Activated CD8-positive, alpha-beta memory T cell treated with anti-CD3 and anti-CD28 coated beads, Interleukin-2, amount 50 U/mL, for 1 hour (primary cell): ENCODE measurements around the gene SUN5.
A peak's percentile ranks its signal among the peaks of the same experiment; 100 is the strongest.
"Not testable (repeated sequence)": the region's sequence is repeated elsewhere in the genome, so short reads cannot be mapped to it uniquely, and the experiment has no call there.

Experiments used
- DNase-seq: peaks from one replicate; pipeline ENCODE4 v3.0.0-alpha.2; 2020; ENCODE audit errors: extremely low read depth

SUN5 gene

GRCh38 chr20:32977281-32978008, 26.8 kb downstream of the SUN5 start:
- DNase-seq = no peak

DNA sequence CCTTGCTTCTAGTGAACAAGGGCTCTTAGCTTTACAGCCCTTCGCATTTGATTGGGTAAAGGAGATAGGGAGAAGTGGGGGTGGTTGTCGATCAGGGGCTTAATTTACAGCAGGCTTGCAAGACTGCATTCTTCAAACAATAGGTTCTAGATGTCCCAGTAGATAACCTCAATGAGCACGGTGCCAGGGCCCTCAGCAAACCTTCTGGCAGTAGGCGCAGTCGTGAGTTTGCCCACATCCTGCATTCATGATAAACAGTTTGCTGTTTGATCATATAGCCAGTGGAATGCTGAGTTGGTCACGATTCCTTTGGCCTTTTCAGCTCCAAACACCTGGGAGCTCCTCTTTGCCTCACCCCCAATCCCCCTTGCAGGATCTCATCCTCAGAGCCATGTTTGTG, 27.5 kb downstream of the SUN5 start:
- DNase-seq = no peak

- DNase-seq = no peak
Observed at GRCh38 chr20:32975698-32976674, 28.2 kb downstream of the SUN5 start.

- DNase-seq = not testable (repeated sequence)
Observed at GRCh38 chr20:32975121-32975520, 29.1 kb downstream of the SUN5 start.

- DNase-seq = not testable (repeated sequence)
Observed at GRCh38 chr20:32974204-32975064, 29.8 kb downstream of the SUN5 start.

DNA sequence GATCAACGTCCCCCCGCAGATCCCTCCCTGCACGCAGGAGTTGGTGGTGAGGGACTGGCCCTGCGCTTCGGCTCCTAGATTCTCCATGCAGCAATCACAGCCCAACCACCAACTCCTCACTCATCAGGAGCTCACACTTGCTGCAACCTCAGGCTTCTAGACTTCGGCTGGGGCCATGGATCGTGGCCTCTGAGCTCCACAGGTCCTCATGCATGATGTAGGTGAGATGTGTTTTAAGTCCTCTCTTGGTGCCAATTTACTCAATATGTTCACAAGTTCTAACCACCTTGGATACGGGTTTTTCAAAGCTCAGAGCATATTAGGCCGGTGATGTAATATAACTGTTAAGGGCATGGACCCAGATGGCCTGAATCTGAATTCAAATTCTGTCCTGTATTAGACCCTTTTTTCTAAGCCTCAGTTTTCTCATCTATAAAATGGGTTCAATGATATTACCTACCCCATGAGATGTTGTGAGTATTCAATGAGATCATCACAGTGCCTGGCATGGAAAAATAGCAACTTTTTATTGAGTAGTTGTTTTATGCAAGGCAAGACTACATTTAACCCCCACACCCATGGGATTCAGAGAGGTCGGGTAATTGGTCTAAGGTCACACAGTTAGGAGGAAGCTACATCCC, 31.0 kb downstream of the SUN5 start:
- DNase-seq = no peak

DNA sequence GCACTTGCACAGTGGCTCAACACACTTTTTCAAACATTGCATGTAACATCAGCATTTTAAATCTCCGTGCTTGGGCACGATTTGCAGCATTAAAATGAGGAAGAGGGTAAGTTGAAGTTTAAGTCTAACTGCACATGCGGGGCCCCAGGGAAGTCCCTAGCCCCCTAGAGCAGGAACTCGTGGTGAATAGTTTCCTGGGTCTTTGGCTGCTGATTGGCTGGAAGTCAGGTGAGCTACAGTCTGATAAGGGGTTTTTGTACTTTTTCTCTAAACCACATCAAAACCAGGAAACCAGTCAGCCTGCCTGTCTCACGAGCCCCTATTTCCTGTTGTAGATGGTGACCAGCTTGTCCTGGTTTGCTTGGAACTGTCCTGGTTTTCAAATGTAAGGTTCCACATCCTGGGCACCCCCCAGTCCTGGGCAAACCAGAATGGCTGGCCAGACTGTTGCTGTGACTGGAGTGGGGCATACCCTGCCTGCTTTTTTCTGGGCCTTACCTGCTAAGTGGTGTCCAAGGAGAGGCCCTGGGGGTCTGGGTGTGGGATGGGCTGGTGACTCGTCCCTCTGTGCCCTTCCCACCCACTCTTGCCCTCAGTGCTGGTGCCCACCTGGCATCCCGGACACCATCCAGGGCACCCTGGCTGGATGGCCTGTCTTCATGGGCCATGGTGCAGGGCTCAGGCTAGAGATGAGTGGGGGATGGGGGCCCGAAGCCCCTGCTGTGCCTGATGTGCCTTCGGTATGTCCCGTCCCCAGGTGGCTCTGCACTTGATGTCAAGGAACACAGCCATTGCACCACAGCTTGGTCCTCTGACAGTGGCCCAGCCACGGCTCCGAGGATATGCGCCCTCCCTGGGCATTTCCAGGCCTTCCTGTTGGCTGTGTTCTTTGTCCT, 31.8 kb downstream of the SUN5 start:
- DNase-seq = peak; percentile 77

GRCh38 chr20:32971703-32972161, 32.5 kb downstream of the SUN5 start:
- no peak for DNase-seq

GRCh38 chr20:32970973-32971300, 33.3 kb downstream of the SUN5 start:
- DNase-seq = no peak

DNA sequence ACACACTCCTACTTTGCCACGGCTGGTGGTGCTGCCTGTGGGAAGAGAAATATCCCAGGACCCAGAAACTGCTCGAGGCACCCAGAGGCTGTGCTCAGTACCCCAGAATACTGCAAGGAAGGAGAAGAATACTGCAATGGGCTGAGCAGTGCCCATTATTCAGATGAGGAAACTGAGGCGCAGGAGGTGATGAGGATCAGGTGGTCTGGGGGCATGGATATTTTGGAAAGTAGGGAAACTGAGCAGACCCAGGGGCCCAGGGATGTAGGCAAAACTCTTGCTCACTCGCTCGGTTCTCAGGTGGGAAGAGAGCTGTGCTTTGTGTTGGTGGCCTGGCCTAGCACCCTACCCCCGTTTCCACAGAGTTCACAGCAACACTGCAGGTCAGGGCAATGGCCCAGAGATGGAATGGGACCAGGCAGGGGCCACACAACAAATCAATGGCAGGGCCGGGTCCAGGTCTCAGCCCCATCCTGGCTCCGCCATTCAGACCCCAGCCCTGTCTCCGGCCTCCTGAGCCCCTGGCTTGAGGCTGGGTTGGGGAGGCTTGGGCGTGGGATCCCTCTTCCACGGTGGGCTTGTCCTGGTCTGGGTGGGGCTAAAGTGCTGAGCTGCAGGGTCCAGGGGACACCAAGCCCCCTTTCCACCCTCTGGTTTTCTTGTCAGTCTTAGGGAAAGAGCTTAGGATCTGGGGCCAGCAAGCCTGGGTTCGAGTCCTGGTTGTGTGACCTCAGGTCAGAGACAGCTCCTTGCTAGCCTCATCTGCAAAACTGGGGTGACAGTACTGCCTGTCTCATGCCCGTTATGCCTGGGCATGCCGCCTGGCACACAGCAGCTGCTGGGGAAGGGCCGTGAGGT, 33.9 kb downstream of the SUN5 start:
- no peak for DNase-seq

DNA sequence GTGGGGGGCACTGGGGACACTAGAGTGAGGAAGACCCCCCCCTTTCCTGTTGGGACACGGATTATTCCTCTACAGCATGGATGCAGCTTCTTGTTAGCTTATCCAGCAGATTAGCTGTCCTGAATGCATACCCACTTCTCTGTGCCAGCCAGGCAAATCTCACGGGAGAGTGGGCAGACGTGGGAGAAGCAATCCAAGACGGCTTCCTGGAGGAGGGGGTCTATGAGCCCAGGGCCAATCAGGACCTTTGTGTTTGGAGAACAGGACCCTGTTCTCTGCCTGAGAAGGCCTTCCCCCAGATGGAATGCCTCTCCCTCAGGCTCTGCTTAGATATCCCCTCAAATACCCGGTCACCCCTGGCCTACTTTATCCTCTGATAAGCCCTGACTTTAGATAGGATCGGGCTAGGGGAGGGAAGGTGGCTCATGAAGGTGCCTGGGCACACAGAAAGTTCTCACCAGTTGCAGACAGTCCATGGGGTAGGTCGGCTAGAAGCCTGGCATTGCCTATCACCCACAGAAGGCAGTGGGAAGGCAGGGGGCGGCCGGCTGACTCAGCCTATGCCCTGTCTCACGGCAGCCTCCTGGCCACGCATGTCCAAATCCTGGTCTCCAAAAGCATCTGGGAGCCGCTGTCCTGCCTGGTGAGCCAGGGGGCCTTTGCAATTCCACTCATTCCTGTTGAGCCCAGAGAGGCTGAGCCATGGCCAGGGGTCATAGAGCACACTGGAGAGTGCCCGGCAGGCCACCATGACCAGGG, 34.7 kb downstream of the SUN5 start:
- no peak for DNase-seq

DNA sequence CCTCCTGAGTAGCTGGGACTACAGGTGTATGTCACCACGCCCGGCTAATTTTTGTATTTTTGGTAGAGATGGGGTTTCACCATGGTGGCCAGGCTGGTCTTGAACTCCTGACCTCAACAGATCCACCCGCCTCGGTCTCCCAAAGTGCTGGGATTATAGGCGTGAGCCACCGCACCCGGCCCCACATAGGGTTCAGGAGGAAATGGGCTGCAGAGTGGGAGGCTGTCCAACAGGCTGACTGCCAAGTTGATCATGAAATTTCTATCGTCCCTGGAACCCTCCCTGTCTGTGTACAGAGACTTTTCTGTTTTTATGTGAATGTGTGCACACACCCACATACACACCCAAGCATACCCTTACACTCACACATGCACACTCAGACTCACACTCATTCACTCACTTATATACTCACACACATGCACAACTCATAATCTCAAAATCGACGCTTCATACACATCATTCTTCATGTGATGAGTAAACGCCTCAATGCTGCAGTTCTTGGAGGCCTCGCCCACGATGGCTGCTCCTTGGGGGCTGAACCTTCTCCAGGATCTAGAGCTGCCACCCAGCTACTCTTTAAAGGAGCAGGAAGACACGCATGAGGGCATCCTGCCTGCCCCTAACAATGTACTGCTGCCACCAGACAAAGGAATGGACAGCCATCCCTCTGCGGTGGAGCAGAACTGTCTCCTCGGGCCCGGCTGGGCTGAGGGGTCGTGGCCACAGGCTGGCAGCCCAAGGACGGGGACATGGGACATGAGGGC, 35.6 kb downstream of the SUN5 start:
- no peak for DNase-seq

GRCh38 chr20:32967961-32968457, 36.2 kb downstream of the SUN5 start:
- DNase-seq = peak; percentile 65

DNA sequence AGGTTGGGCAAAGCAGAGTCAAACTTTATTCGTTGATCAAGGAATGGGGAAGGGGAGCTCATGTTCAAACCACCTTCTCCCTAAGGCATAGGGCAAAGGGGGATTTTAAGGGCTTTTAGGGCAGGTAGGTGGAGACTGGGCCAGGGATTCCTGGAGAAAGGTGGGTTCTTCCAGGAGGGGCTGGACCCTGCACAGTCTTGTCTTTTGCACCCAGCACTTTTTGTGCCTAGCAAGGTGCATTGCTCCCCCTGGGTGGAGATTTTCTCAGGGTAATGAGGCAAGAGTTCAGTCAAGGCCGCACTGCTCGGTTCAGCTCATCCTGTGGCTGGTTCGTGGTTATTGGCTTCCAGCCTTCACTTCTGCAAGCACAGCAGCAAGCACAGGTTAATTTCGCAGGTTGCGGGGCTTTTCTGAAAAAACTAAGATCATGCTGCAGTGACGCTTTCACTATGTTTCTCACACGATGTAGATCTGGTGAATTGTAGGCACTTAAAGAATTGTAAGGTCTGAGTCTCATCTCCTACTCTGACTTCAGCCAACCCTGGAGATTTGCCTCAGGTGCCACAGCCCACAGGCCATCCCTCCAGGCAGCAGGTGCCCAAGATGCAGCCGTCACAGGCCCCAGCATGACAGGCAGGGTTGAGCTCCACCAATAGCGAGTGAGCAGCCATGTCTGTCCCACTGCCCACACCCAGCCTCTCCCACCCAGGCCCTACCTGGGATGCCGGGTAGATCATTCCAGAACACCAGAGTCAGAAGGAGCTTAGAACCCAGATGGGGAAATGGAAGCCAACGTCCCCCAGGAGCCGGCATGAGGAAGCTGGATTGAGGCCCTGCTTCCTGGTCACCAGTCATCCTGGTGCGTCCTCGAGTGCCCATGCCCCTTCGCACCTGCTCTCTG, 37.1 kb downstream of the SUN5 start:
- DNase-seq = no peak

DNA sequence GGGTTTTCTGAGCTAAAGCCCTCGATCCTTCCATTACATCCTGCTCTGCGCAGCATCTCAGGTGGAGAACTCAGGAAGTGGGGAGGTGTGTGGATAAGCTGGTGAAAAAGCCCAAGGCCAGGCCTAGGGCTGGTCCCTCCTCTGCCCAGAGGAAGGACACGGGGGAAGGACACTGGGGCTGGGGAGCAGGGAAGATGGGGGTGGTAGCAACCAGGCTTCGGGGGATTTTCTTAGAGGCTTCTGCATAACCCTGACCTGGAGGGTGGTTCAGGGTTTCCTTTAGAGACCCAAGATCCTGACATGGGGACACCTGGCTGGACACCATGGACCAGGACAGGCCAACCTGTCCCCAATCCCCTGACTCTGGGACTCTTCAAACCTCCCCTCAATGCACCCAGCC, 37.9 kb downstream of the SUN5 start:
- no peak for DNase-seq

DNA sequence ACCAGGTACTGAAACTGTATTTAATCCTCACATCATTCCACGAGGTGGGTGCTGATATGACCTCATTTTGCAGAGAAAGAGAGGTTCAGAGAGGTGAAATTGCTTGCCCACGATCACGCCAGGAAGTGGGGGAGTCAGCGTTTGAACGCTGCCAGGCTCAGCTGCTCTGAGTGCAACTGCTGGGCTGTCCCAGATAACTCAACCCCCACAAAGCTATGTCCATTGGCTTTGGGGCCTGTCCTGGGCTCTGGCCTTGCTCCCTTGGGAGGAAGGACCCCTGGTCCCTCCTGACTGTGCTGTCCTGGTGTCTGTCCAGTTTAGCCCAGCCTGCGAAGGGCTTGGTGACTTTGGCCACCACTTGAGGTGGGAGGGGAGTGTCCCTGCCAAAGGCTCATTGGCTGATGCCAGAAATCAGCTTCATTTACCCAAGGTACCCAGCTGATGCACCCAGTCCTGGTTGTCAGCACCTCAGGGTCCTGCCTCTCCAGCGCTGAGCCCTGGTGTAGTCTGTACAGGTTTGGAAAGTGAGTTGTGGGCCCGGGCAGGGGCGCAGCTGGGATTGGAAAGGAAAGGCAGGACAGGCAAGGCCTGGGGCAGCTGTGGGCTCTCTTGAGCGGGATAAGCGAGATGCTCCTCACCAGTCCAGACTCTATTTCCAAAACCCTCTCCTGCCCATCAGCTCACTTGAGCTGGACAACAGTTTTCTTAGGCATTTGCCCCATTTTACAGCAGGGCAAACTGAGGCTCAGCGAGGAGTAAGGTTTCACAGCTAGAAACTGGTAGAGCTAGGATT, 38.5 kb downstream of the SUN5 start:
- no peak for DNase-seq
